Activated naive CD8-positive, alpha-beta T cell treated with anti-CD3 and anti-CD28 coated beads, Interleukin-2, amount 50 U/mL, for 16 hours (primary cell): ENCODE results near the gene CNTN5.

Experiments
- DNase-seq: peaks from one replicate; pipeline ENCODE4 v3.0.0-alpha.2; 2020; ENCODE audit warnings: low read depth, low spot score

The CNTN5 gene

DNA sequence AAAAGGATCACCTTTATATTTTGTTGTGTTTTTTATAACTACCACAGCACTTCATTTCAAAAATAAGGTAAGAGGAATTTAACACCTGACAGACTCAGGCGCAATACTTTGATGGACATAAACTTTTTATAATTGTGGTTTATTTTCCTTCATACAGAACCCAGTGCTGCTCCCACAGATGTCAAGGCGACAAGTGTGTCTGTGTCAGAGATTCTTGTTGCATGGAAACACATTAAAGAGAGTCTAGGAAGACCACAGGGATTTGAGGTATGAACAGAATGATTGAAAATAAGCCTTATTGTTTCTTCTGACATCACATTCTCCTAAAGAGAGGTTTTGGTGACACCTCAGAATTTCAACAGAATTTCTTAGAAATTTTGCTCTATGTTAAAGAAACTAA lies 1287.5 kb downstream of the CNTN5 start:
- DNase-seq, result no peak

DNA sequence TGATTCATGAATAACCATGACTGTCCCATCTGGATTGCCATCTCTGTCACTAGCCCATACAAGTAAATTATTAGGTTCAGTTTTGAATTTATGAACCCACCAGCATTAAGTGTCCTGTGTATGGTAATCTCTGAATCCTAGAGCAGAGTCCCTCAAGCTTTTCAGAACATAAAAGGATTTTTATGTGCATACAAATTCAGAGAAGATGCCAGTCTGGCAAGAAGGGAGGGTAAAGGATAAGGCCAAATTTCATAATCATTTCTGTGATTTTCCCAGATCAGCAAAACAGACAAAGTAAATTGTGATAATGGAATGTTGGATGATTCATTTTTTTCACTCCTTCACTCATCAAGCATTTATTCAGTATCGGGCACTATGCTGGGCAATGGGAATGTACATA lies 1295.2 kb downstream of the CNTN5 start:
- no peak for DNase-seq

DNA sequence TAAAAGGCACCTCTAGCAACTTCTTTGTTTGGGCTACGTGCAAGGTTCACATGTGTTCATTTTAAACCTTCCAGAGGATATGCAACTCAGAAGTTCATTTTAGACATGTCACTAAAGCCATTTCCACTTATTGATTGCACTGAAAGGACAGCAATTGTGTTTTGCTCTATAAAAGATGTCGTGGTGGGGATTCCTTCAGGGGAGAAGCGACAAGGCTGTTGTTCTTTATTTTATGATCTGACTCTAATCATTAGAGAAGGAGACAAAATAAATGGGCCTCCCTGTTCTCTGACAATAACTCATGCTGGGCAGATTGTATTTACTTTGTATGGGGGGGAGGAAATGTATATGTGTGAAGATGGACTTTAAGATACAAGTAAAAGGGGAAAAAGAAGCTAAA lies 1296.2 kb downstream of the CNTN5 start:
- DNase-seq, result no peak

DNA sequence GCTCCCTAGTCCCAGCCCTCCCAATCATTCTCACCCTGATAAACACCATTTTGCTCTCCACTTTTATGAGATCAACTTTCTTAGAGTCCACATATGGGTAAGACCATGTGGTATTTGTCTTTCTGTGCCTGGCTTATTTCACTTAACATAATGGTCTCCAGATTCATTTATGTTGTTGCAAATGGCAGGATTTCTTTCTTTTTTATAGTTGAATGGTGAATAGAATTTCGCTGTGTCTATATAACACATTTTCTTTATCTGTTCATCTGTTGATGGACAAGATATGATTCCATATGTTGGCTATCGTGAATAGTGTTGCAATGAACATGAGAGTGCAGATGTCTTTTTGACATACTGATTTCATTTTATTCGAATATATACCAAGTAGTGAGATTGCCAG lies 1298.9 kb downstream of the CNTN5 start:
- DNase-seq, result no peak

DNA sequence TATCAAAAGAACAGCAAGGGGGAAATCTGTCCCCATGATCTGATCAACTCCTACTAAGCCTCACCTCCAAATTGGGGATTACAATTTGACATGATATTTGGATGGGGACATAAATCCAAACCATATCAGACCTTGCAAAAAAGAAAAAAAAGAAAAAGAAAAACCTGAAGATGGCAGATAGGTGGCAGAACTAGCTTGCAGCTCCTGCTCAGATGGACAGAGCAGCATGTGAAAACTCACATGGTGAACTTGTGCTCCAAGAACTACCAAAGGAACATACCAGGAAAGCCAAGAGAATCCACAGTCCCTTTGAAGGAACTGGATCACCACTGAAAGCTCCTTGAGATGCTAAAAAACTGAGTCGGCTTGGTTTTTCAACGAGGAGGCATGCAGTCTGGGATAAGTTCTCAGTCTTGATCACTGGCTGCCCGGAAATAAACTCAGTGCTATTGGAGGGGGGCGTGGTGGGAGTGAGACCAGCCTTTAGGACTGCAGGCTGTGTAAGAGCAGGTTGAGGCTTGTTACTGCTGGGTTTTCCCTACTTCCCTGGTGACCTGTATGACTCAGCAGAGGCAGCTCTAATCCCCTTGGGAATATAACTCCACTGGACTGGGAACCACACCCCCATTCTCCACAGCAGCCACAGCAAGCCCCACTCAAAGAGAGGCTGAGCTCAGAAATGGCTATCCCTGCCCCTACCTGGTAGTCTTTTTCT lies 1308.0 kb downstream of the CNTN5 start:
- DNase-seq, result no peak

DNA sequence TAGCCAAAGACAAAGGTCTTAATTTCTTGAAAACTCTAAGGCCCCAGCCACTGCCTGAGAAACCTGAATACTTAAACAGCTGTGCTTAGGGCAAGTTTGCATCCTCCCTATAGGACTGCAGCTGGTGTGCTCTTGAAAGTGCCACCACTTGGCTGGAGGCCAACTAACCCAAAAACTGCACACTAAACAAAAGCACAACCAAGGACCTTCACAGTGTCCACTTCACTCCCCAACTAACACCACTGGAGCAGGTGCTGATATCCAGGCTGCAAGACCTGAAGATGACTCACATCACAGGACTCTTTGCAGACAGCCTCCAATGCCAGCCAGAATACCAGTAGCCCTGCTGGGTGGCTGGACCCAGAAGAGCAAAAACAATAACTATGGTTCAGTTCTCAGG lies 1308.6 kb downstream of the CNTN5 start:
- no peak for DNase-seq

DNA sequence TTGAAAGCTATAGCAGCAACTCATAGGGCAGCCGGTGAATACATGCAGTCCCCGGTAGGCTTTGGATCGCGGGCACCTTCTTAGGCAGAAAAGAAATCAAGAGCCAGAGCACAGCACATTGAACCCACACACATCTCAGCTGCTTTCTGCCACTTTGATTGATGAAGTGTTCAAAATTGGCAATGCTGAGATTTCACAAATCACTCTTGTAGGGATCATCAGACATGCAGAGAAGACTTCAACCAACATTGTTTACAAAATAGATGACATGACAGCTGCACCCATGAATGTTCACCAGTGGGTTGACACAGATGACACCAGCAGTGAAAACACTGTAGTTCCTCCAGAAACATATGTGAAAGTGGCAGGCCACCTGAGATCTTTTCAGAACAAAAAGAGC lies 1316.1 kb downstream of the CNTN5 start:
- DNase-seq, result no peak

DNA sequence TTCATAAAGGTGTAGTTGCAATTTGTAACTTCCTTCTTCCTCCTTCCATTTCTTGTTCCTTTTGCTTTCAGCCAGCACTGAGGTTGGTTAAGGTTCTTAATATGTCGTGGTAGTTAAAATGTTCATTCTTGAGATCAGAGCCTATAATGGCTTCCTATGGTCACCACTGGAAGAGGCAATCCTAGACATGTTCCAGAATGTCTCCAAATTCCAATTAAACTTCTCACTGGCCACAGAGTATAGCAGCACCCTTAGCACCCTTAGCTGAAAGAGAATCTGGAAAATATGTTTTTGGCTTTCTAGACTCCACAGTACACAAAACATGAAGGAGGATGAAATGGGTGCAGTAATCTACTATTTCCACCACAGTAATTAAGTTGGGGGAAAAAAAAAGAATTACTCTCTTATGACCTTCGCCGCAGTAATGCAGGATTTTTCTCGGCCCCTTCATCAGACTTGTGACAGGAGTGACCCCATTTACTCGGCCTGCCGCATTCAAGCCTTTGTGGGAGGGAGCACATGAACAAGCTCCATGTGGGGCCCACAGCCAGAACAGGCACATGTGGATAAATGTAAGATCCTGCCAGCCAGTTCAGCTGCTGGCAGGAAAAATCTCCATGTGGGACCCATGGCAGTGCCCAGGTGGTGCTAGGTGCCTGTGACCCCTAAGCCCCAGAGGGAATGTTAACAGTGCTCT lies 1317.5 kb downstream of the CNTN5 start:
- no peak for DNase-seq

DNA sequence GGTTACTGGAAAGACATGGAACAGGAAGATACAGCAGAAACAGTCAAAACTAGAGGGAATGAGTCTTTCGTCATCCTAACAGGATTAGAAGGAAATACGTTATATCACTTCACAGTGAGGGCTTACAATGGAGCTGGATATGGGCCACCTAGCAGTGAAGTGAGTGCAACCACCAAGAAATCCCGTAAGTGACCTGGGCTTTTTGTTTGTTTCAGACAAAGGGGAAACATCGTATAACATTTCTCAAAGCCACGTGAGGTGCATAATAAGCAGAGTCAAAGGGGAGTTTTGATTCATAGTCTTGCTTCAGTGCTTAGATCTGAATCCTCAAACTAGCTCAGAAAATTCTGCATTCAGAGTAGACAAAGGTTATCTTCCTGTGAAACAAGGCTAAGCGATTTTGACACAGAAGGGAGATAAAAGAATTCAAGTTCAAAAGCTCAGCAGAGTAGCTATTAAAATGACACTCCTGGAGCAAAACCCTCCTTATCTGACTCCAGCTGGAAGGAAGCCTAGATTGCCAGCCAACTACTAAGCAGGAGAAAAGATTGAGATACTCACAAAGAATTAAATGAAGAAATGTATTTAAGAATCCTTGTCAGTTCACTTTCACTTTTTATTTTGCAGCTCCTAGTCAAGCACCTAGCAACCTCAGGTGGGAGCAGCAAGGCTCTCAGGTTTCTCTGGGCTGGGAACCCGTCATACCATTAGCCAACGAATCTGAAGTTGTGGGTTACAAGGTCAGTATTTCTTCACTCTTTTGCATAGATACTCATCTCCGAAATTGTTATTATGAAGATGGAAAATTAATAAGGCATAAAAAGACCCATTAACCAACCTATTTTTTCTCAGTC lies 1319.9 kb downstream of the CNTN5 start:
- DNase-seq, result no peak

DNA sequence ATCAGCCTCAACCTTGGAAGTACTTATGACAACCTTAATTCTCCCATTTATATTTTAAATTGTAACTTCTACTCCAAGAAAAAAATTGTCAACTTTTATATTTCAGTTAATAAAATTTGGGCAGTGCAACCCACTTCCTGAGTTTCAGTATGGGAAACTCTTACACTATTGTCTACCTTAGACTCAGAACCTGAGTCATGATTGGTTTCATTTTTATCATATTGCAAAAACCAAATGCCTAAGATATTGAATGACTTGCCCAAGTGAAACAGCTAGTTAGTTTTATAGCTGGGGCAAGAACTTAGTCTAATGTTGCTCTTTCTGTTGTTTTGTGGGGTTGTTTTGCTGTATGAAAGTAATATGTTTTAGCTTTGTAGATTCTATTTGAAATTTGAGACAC lies 1332.3 kb downstream of the CNTN5 start:
- DNase-seq, result no peak

DNA sequence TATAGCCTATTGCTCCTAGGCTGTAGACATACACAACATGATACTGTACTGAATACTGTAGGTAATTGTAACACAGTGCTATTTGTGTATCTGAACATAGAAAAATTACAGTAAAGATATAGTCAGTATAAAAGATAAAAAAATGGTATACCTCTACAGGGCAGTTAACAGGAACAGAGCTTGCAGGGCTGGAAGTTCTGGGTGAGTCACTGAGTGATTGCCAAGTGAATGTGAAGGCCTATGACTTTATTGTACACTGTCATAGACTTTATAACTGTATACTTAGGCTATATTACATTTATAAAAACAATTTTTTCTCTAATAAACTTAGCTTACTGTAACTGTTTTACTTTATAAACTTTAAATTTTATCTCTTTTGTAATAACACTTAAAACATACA lies 1334.0 kb downstream of the CNTN5 start:
- no peak for DNase-seq

DNA sequence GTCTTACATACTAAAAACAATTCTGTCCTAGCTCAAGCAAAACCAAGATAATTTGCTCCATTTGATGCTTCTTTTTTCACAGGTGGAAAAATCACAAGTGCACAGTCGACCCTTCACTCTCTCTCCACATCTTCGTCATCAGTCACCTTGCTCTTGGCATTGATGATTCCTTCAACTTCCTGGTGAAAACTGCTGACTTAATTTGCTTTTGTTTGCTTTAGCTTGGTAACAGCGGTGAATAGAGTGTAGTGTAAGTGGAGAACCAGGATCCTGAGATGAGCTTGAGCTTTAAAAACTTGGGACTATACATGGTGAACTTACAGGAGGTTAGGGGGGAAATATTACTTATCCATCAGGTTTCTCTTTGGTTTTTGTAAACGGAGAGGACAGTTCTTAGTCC lies 1335.3 kb downstream of the CNTN5 start:
- DNase-seq, result no peak

DNA sequence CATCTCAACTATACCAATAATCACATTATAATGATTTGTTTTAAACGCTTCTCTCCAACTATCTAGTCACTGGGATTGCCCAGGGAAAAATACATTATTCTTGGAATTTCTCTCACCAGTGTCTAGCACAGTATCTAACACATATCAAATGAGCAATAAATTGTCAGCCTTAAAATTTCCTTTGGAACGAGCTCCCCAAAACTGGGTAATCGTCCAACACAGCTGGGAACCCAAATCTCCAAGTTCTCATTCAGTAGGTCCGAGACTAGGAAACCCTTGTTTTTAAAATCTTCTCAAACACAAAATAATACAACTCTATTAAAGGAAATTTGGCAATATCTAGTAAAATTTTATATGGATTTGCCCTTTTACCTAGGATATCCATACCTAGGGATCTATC lies 1338.5 kb downstream of the CNTN5 start:
- no peak for DNase-seq

DNA sequence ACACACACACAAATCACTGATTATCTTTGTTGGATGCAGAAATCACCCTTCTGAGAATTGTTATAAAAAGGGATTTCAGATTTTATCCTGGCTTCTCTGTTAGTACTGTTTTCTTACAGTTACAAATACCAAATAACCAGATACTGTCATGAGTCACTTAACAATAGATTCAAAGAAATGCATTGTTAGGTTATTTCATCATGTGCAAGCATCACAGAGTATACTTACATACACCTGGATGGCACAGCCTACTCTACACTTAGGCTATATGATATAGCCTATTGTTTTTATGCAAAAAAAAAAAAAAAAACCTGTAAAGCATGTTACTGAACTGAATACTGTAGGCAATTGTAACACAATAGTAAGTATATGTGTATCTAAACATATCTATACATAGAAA lies 1347.1 kb downstream of the CNTN5 start:
- DNase-seq, result no peak

DNA sequence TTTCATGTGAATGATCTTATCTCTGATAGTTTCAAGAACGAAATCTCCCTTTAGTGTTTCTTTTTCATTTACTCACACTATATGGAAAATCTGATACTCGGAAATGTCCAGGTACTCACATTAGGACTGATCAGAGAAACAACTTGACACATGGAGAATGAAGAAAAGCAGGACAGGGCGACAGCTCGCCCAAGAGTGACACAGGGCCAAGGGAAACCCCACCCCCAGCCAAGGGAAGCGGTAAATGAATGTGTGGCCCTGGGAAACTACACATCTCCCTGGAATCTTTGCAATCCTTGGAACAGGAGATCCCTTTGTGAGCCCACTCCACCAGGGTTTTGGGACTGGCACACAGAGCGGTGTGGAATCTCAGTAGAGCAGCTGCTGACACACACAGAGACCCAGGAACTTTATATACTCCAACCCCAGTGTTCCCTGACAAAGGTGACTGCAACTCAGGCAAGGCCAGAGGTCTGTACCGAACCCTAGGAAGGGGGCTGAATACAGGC lies 1362.7 kb downstream of the CNTN5 start:
- DNase-seq, result no peak

DNA sequence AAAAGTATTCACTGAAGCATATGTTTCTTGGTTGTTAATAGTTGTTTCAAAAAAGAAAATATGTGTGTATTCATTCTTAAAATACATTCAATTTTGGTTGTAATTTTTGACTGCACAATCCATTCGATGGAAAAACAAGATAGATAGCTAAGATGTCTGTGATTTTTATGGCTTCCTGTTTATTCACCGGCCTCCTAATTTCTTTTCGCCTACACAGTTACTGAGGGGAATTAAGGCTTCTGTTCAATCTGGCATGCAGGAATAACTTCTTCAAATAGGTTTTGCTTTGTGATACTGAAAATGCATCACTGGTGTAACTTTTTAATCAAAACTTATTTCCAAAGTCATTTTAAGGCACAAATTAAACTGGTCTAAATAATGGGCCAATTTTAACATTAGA lies 1375.5 kb downstream of the CNTN5 start:
- DNase-seq, result no peak

DNA sequence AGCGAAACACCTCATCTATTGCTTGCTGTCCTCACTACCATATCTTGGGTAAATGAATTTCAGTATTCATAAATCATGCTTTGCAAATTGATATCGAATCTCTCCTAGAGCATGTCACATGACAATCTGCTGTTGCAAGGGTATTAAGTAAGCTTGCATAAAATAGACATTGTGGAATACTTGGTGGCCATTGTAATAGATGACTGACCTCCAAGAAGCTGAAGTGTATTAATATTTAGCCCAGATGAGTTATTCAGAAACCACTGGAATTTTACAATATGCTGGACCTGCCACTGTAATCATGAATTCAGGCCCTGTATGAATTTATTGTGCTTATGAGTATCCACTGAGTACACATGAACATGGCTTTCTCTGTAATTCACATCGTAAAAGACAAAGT lies 1376.7 kb downstream of the CNTN5 start:
- no peak for DNase-seq

DNA sequence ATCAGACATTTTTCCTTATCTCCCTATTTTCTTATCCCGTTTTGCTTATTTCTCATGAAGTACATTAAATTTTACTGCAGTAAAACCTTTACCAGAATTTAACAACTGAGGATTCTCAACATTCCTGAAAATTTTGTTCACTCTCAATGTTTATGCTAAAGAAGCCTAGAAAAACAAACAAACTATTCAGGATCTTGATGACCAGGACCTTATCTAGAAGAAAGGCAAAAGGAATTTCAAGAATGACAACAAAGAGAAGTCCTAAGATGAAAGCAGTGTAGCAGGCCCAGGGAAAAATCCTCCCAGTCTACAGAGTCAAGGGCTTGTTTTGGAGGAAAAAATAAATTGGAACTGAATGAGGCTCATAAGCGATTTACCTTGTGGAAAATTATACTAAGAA lies 1383.1 kb downstream of the CNTN5 start:
- no peak for DNase-seq

DNA sequence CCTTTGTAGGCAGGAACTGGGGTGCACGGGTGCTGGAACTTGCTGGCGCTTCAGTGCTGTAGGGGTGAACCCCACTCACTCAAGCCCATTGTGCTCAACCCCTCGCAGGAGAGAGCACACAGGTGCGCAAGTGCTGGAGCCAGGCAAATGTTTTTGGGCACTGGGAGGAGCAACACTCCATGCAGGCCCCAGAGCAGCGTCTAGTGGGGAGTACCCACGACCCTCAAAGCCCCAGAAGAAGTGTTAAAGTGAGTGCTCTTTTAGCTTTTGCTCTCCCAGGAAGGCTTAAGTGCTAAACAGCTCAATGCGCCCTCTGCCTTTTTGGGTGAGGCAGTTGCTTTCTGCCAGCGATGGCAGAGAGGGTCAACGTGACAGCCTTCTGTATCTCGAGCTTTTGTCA lies 1384.2 kb downstream of the CNTN5 start:
- DNase-seq, result no peak
